OCI-LY3 (cell line): ENCODE data around the gene FUOM.

Experiments
- EZH2phosphoT487 ChIP-seq: fragments of 200-600 bp; shearing (Covaris generic); IDR thresholded peaks from 2 replicates; pipeline ENCODE4 v1.6.1; 2018; ENCODE audit warnings: antibody characterized with exemption, mixed run types, low read depth
- TF ChIP-seq, protein P1 (sequence below): fragments of 200-600, 300-600 bp; sonication (generic); IDR thresholded peaks from 2 replicates; pipeline ENCODE4 v1.5.1; 2014; ENCODE audit warnings: antibody characterized with exemption, low read length, low read depth

GRCh38 chr10:133338080-133339071, 19.4 kb downstream of the FUOM start:
- TF ChIP-seq, protein P1, sequence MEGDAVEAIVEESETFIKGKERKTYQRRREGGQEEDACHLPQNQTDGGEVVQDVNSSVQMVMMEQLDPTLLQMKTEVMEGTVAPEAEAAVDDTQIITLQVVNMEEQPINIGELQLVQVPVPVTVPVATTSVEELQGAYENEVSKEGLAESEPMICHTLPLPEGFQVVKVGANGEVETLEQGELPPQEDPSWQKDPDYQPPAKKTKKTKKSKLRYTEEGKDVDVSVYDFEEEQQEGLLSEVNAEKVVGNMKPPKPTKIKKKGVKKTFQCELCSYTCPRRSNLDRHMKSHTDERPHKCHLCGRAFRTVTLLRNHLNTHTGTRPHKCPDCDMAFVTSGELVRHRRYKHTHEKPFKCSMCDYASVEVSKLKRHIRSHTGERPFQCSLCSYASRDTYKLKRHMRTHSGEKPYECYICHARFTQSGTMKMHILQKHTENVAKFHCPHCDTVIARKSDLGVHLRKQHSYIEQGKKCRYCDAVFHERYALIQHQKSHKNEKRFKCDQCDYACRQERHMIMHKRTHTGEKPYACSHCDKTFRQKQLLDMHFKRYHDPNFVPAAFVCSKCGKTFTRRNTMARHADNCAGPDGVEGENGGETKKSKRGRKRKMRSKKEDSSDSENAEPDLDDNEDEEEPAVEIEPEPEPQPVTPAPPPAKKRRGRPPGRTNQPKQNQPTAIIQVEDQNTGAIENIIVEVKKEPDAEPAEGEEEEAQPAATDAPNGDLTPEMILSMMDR = no peak
- no peak for TF ChIP-seq EZH2phosphoT487
